ENCODE measurements around the gene TUBAL3.

Gene TUBAL3

GRCh38 chr10:5373891-5374611 is 30.6 kb downstream of the TUBAL3 start:
- DNase-seq = no peak

GRCh38 chr10:5373307-5373706 is 31.3 kb downstream of the TUBAL3 start:
- no peak for DNase-seq

GRCh38 chr10:5370493-5371352 is 33.9 kb downstream of the TUBAL3 start:
- no peak for DNase-seq

GRCh38 chr10:5369362-5370158 is 35.1 kb downstream of the TUBAL3 start:
- DNase-seq = no peak

GRCh38 chr10:5365928-5366327 is 38.7 kb downstream of the TUBAL3 start:
- no peak for DNase-seq

- no peak for DNase-seq
Observed at GRCh38 chr10:5364890-5365338, 39.7 kb downstream of the TUBAL3 start, which contains the start of gene UCN3. UCN3 (plus strand) TSS chr10:5364966; CDS start chr10:5373721, 8,755 bp downstream.

- DNase-seq = no peak
Observed at GRCh38 chr10:5364374-5364773, 40.3 kb downstream of the TUBAL3 start.

- DNase-seq = no peak
Observed at GRCh38 chr10:5362873-5363272, 41.8 kb downstream of the TUBAL3 start.

GRCh38 chr10:5361966-5362365 is 42.7 kb downstream of the TUBAL3 start:
- DNase-seq = no peak

GRCh38 chr10:5360318-5360915 is 44.2 kb downstream of the TUBAL3 start:
- no peak for DNase-seq

GRCh38 chr10:5356302-5356763 is 48.3 kb downstream of the TUBAL3 start:
- DNase-seq = no peak

- no peak for DNase-seq
Observed at GRCh38 chr10:5355594-5356301, 48.9 kb downstream of the TUBAL3 start.

- DNase-seq = no peak
Observed at GRCh38 chr10:5354068-5354467, 50.6 kb downstream of the TUBAL3 start.

- DNase-seq = no peak
Observed at GRCh38 chr10:5349362-5349761, 55.3 kb downstream of the TUBAL3 start.

- DNase-seq = no peak
Observed at GRCh38 chr10:5346881-5347280, 57.7 kb downstream of the TUBAL3 start.

- no peak for DNase-seq
Observed at GRCh38 chr10:5344746-5345145, 59.9 kb downstream of the TUBAL3 start.

GRCh38 chr10:5343979-5344378 is 60.6 kb downstream of the TUBAL3 start:
- DNase-seq = no peak

GRCh38 chr10:5343561-5343960 is 61.1 kb downstream of the TUBAL3 start:
- peak; percentile 2 for DNase-seq

All from fibroblast of skin of right biceps (primary cell).